OCI-LY1 (cell line): ENCODE results near the gene ACAA2.

Experiments
- EZH2 ChIP-seq: fragments of 200-600 bp; sonication (generic), shearing (Covaris generic); IDR thresholded peaks from 2 replicates; pipeline ENCODE4 v1.8.0; 2017; ENCODE audit warnings: borderline replicate concordance, mixed run types, mild to moderate bottlenecking, antibody characterized with exemption, low read length, moderate library complexity, mixed read lengths
- TF ChIP-seq, protein P1 (sequence below): fragments of 200-600 bp; sonication (generic), shearing (Covaris generic); IDR thresholded peaks from 2 replicates; pipeline ENCODE4 v1.5.1; 2017; ENCODE audit warnings: mild to moderate bottlenecking, antibody characterized with exemption, low read length, moderate library complexity, mixed read lengths

DNA sequence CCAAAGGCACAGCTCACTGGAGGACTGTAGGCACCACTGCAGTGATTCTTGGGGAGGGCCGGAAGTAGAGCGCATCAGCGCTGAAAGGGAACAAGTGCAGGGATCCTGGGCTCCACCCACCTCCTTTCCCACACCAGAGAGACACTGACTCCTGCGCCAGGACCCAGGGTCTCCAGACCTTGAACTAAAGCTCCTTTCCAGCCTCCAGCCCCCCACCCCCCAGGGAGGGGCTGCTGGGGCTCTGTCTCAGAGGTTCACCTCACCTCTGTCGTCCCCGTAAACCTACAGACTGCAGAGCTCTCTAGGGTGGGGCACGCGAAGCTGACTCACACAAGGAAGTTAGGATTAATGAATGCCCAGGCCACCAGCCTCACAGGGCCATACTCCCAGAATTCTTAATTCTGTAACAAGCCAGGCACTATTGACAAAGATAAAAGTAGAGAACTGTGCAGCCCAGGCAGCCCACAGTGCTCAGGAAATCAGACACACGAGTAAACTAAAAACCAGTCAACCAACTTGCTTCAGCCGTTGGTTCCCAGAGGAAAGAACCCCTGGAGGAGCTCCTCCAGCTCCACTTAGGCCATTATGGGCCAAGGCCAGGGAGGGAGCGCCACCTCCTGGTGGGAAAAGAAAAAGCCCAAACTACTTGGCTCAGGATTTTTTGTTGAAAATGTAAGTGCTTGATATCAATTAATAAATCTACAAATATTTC, 45.1 kb upstream of the ACAA2 start:
- TF ChIP-seq, protein P1, sequence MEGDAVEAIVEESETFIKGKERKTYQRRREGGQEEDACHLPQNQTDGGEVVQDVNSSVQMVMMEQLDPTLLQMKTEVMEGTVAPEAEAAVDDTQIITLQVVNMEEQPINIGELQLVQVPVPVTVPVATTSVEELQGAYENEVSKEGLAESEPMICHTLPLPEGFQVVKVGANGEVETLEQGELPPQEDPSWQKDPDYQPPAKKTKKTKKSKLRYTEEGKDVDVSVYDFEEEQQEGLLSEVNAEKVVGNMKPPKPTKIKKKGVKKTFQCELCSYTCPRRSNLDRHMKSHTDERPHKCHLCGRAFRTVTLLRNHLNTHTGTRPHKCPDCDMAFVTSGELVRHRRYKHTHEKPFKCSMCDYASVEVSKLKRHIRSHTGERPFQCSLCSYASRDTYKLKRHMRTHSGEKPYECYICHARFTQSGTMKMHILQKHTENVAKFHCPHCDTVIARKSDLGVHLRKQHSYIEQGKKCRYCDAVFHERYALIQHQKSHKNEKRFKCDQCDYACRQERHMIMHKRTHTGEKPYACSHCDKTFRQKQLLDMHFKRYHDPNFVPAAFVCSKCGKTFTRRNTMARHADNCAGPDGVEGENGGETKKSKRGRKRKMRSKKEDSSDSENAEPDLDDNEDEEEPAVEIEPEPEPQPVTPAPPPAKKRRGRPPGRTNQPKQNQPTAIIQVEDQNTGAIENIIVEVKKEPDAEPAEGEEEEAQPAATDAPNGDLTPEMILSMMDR = peak; percentile 91
- TF ChIP-seq EZH2 = no peak
